GM04504 (cell line): Measurements from ENCODE around the gene STXBP3.
"Not testable (repeated sequence)": the region's sequence is repeated elsewhere in the genome, so short reads cannot be mapped to it uniquely, and the experiment has no call there.

Experiments used
- DNase-seq: peaks from one replicate; pipeline ENCODE4 v3.0.0-alpha.2; 2012; ENCODE audit warnings: low read depth

Gene STXBP3, protein sequence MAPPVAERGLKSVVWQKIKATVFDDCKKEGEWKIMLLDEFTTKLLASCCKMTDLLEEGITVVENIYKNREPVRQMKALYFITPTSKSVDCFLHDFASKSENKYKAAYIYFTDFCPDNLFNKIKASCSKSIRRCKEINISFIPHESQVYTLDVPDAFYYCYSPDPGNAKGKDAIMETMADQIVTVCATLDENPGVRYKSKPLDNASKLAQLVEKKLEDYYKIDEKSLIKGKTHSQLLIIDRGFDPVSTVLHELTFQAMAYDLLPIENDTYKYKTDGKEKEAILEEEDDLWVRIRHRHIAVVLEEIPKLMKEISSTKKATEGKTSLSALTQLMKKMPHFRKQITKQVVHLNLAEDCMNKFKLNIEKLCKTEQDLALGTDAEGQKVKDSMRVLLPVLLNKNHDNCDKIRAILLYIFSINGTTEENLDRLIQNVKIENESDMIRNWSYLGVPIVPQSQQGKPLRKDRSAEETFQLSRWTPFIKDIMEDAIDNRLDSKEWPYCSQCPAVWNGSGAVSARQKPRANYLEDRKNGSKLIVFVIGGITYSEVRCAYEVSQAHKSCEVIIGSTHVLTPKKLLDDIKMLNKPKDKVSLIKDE

DNA sequence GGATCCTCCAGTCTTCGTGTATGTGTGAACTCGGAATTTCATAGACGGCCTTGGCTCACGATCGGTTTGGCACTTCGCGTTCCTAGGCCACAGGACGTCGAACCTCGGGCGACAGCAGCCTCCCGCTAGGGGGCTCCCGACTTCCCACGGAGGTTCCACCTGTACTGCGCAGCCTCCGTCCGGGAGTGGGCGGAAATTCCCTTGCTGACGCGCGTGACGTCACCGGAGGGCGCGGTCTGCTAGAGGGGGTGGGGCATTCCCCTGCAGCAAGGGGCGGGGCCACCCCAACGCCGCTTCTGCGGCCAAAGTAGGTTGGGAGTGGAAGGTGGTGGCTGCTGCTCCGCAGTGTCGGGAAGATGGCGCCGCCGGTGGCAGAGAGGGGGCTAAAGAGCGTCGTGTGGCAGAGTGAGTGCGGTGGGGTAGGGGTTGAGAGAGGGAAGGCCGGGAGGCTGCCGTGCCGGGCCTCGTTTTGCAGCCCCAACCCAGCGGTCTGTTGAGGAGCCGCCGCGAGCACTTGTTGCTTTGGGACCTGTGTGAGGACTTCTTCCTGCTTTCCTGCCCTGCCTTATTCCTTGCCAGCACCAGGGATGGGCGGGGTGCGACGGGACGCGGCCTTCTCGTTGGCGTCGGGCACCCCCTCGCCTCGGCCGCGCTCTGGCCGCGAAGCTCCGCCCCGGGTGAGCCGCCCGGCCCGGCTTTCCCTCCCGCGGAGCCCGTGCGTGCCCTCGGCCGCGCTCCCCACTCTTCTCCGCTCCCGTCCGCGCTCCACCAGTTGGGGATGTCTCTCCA lies at the start of gene STXBP3:
TSS of gene STXBP3 (plus strand) at position 293 of the 789 bp plus-strand sequence. CDS start at position 357, 64 bp downstream.
- DNase-seq: peak; percentile 94

DNA sequence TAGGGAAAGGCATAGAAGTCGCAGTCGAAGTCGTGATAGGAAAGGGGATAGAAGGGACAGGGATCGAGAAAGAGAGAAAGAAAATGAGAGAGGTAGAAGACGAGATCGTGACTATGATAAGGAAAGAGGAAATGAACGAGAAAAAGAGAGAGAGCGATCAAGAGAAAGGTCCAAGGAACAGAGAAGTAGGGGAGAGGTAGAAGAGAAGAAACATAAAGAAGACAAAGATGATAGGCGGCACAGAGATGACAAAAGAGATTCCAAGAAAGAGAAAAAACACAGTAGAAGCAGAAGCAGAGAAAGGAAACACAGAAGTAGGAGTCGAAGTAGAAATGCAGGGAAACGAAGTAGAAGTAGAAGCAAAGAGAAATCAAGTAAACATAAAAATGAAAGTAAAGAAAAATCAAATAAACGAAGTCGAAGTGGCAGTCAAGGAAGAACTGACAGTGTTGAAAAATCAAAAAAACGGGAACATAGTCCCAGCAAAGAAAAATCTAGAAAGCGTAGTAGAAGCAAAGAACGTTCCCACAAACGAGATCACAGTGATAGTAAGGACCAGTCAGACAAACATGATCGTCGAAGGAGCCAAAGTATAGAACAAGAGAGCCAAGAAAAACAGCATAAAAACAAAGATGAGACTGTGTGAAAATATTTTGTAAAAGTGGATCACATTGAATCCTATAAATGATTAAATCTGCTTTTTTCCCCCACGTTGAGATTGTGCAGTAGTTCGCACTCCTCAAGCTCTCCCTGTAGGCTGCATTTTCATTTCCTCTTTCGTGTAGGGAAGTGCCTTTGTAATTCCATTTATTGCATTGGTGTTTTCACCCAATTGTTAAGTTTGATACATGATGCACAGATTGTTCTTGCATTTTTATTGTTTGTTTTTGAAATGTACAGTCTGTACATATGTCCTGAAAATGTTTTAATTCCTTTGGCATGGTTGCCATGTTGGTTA lies 46.8 kb upstream of the STXBP3 start:
- DNase-seq: no peak

- no peak for DNase-seq
Measured at GRCh38 chr1:108701176-108701849, 45.2 kb upstream of the STXBP3 start.

GRCh38 chr1:108702109-108702508 lies 44.4 kb upstream of the STXBP3 start:
- not testable (repeated sequence) for DNase-seq

DNA sequence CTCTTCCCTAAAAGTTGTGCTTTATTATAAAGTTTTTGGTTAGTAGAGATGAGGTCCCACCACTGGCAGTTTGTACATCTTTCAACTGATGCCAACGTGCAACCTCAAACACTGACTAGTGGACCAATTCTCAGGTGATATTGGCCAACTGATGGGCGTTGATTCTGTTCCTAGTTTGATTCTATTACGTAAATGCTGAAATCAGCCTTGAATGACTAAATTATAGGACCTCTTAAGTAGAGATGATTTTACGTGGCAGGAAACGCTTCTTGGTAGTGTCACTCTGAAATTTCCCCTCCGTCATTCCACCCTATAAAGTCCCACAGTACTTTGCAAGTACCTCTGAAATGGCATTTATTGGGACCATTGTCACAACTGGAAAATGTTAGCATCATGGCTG lies 42.5 kb upstream of the STXBP3 start:
- no peak for DNase-seq

GRCh38 chr1:108704496-108704895 lies 42.0 kb upstream of the STXBP3 start:
- DNase-seq: peak; percentile 26

DNA sequence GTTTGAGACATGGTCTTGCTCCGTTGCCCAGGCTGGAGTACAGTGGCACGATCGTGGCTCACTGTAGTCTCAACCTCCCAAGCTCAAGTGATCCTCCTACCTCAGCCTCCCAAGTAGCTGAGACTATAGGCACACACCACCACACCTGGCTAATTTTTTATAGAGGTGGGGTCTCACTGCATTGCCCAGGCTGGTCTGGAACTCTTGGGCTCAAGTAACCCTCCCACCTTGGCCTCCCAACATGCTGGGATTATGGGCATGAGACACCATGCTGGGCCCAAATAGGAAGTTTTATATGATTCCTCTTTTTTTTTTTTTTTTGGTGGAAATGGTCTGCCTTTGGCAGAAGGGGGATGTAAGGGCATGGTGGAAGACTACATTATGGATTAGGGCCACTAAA lies 39.8 kb upstream of the STXBP3 start:
- DNase-seq: no peak

GRCh38 chr1:108708691-108709660 lies 37.5 kb upstream of the STXBP3 start:
- DNase-seq: no peak

GRCh38 chr1:108712606-108713150 lies 33.8 kb upstream of the STXBP3 start, which contains the start of gene FNDC7:
Gene FNDC7, plus strand, starts transcription at chr1:108712908. Its CDS starts 26 bp downstream, at chr1:108712934.
- DNase-seq: no peak

- DNase-seq: no peak
Measured at GRCh38 chr1:108715932-108716331, 30.5 kb upstream of the STXBP3 start.

- no peak for DNase-seq
Measured at GRCh38 chr1:108716437-108717230, 29.8 kb upstream of the STXBP3 start.

DNA sequence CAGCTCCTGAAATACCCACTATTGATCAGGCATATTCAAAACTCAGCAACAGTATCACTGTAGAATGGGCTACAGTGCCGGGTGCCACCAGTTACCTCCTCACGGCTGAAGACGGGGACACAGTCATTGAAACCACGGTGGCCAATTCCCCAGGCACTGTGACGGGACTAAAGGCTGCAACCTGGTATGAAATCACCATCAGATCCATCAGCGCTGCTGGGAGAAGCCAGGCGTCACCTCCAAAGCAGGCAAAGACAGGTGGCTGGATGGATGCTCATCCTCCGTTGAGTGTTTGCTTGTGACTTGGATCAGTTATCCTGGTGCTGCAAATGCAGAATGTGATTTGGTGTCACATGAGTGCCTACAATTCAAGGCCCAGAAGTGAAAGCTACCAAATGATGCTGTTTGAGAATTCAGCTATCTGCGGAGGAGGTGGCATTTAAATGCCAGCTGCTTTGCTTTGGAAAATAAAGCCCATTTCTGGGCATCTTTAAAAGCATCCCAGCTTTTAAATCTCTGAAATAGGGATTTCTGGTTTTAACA lies 28.6 kb upstream of the STXBP3 start:
- no peak for DNase-seq

GRCh38 chr1:108718927-108719655 lies 27.4 kb upstream of the STXBP3 start:
- no peak for DNase-seq

DNA sequence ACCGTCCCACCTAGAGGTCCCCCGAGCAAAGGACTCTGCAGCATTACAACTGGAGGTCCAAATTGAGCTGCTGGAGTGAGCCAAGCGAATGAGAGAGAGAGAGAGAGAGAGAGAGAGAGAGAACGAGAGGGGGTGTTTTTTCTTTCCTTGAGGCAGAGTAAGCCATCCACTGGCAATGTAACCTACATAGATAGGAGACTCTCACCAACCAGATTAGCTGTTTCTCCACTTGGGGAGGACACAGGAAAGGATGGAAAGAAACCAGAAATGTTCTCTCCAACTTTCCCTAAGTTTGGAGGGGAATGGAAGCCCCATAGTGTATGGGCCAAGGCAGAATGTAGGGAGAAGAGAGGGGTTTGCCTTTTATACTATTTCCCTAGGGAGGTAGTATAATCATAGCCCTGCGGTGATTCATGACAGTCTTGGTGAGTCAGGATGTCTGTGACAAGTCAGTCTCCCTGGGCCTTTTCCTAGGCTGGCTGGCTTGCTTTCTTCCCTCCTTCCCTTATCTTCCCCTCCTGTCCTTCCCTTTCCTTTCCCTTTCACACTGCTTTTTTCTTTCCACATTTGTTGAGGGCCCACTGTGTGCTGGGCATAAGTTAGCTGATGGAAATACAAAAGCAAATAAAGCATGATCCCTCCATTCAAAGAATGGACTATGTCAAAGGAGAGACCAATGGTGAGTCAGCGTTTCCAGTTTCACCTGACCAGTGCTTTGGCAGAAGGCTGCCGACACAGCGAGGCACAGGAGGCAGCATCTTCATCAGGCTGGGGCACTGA lies 26.6 kb upstream of the STXBP3 start:
- DNase-seq: peak; percentile 71

DNA sequence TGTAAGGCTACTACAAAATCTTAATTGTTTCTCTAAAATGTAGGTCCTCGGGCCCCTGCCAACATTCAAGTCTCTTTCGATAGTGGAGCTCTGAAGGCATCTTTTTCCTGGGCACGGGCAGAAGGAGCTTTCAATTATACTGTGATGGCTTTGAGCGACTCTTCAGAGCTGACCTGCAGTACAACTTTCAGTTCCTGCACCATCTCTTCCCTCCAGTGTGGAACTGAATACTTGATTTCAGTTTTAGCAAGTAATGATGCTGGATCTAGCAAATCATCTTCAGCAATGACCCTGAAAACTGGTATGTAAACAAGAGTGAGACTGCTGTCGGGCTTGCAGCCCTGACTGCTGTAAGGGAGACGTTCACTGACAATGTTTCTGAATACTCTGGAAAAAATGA lies 24.2 kb upstream of the STXBP3 start:
- no peak for DNase-seq

DNA sequence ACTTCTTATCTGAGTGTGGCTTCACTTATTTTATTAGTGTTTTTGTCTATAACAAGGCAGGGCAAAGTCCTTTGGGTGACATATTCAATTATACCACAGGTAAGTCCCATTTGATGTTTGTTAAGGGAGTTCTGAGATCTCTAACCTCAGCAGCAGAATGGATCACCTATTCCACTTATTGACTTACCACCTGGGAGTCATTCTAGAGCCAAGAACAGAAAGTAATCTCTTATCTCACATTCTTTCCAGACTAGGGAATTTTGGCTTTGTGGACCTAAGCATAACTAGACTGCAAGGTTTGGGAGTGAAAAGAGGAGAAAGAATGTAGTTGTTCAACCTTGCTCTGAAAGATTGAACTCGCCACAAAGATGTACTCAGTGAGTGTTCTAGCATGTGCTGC lies 20.6 kb upstream of the STXBP3 start:
- no peak for DNase-seq
